GM19438 (cell line): ENCODE measurements around the gene SEMA5B.

Experiments
- ATAC-seq: cut with Tn5 transposase; IDR thresholded peaks from one replicate; pipeline ENCODE4 v1.9.1; 2021; ENCODE audit warnings: low read depth; ENCODE audit not compliant: unreplicated experiment

The SEMA5B gene

GRCh38 chr3:123026565-123027291, 835 bp downstream of the SEMA5B start:
- ATAC-seq: no peak

GRCh38 chr3:123025642-123026521, 1.7 kb downstream of the SEMA5B start:
- no peak for ATAC-seq

- no peak for ATAC-seq
Measured at GRCh38 chr3:123024056-123024455, 3.5 kb downstream of the SEMA5B start.

- no peak for ATAC-seq
Measured at GRCh38 chr3:123021996-123022510, 5.5 kb downstream of the SEMA5B start.

- no peak for ATAC-seq
Measured at GRCh38 chr3:123021388-123021787, 6.2 kb downstream of the SEMA5B start.

- no peak for ATAC-seq
Measured at GRCh38 chr3:123020709-123021108, 6.9 kb downstream of the SEMA5B start.

GRCh38 chr3:123019591-123019990, 8.0 kb downstream of the SEMA5B start:
- no peak for ATAC-seq

- ATAC-seq: no peak
Measured at GRCh38 chr3:123019161-123019560, 8.4 kb downstream of the SEMA5B start.

- ATAC-seq: no peak
Measured at GRCh38 chr3:123018683-123019082, 8.9 kb downstream of the SEMA5B start.

GRCh38 chr3:123015596-123015995, 12.0 kb downstream of the SEMA5B start:
- no peak for ATAC-seq

- no peak for ATAC-seq
Measured at GRCh38 chr3:123013876-123014275, 13.7 kb downstream of the SEMA5B start.

- ATAC-seq: no peak
Measured at GRCh38 chr3:123012652-123013051, 14.9 kb downstream of the SEMA5B start.

GRCh38 chr3:123011447-123011846, 16.1 kb downstream of the SEMA5B start:
- ATAC-seq: no peak

- no peak for ATAC-seq
Measured at GRCh38 chr3:123008840-123009239, 18.7 kb downstream of the SEMA5B start.

GRCh38 chr3:123006609-123007008, 21.0 kb downstream of the SEMA5B start:
- no peak for ATAC-seq

- ATAC-seq: no peak
Measured at GRCh38 chr3:123005291-123005690, 22.3 kb downstream of the SEMA5B start.

- ATAC-seq: no peak
Measured at GRCh38 chr3:123004201-123004918, 23.2 kb downstream of the SEMA5B start.

GRCh38 chr3:123002749-123003497, 24.6 kb downstream of the SEMA5B start:
- ATAC-seq: no peak

- ATAC-seq: no peak
Measured at GRCh38 chr3:123002100-123002748, 25.3 kb downstream of the SEMA5B start.

- no peak for ATAC-seq
Measured at GRCh38 chr3:122998856-122999255, 28.7 kb downstream of the SEMA5B start.
